IMR-90 (cell line): ENCODE measurements around the gene ECPAS. TPM values are rescaled to one million over a fixed set of nuclear protein-coding genes. Genes with fewer than 3 reads are reported as not detected.

ENCODE experiments used
- ATAC-seq: fragments of 200-7000 bp; cut with Tn5 transposase; 2 replicates; pipeline ENCODE4 v1.9.1; 2020; ENCODE audit warnings: low read depth, mild to moderate bottlenecking, moderate library complexity
- BruUV-seq: library from RNA; stranded (reverse); fragments of 400-500 nt; replicated peaks from 2 replicates; lab custom pipeline; 2021; lab: Mats Ljungman, UMichigan
- CTCF ChIA-PET: fragments of 300-600 bp; formaldehyde crosslinking; extraction: SDS; loops from one replicate; lab custom pipeline; 2021; ENCODE audit warnings: antibody characterized with exemption; lab: Yijun Ruan, JAX
- POLR2A ChIA-PET: fragments of 300-600 bp; sonication (Branson Sonifier 250); formaldehyde crosslinking; loops from one replicate; lab custom pipeline; 2022; ENCODE audit warnings: antibody characterized with exemption; ENCODE audit not compliant: unreplicated experiment; lab: Charles Lee
- DNase-seq: peaks from one replicate; pipeline ENCODE4 v3.0.0; 2013
- H2AFZ ChIP-seq: replicated peaks from 2 replicates; pipeline ENCODE3; 2013; ENCODE audit warnings: low read length, mild to moderate bottlenecking; ENCODE audit not compliant: poor library complexity
- H2AK5ac ChIP-seq: 2 replicates; pipeline ENCODE4 v1.6.1; 2013; ENCODE audit warnings: low read depth, low read length, inconsistent platforms
- H2AK9ac ChIP-seq: replicated peaks from 2 replicates; pipeline ENCODE3; 2013; ENCODE audit warnings: mild to moderate bottlenecking, low read depth, low read length, moderate library complexity; ENCODE audit not compliant: poor library complexity
- H2BK120ac ChIP-seq: 2 replicates; pipeline ENCODE4 v1.6.1; 2013; ENCODE audit warnings: low read depth, low read length, inconsistent platforms
- H2BK15ac ChIP-seq: 3 replicates; pipeline ENCODE4 v1.6.1; 2013; ENCODE audit warnings: low read depth, low read length, inconsistent platforms
- H2BK20ac ChIP-seq: 2 replicates; pipeline ENCODE4 v1.6.1; 2013; ENCODE audit warnings: low read depth, mild to moderate bottlenecking, inconsistent platforms, low read length, moderate library complexity
- H2BK5ac ChIP-seq: 2 replicates; pipeline ENCODE4 v1.6.1; 2013; ENCODE audit warnings: mild to moderate bottlenecking, low read depth, low read length, inconsistent platforms; ENCODE audit not compliant: poor library complexity, severe bottlenecking
- H3K14ac ChIP-seq: replicated peaks from 2 replicates; pipeline ENCODE4 v1.6.1; 2013; ENCODE audit warnings: low read depth, low read length, inconsistent platforms
- H3K18ac ChIP-seq: 2 replicates; pipeline ENCODE4 v1.6.1; 2013; ENCODE audit warnings: low read depth, low read length, control low read depth
- H3K23ac ChIP-seq: 2 replicates; pipeline ENCODE4 v1.6.1; 2013; ENCODE audit warnings: low read depth, low read length, inconsistent platforms
- H3K27ac ChIP-seq: 2 replicates; pipeline ENCODE4 v1.5.1; 2013; ENCODE audit warnings: mild to moderate bottlenecking, control low read depth, low read length; ENCODE audit not compliant: insufficient read depth
- H3K27me3 ChIP-seq: 2 replicates; pipeline ENCODE4 v1.6.1; 2013; ENCODE audit warnings: low read length; ENCODE audit not compliant: control insufficient read depth, insufficient read depth
- H3K36me3 ChIP-seq: 2 replicates; pipeline ENCODE4 v1.6.1; 2013; ENCODE audit warnings: low read length, mixed read lengths; ENCODE audit not compliant: control insufficient read depth, insufficient read depth
- H3K4ac ChIP-seq: 2 replicates; pipeline ENCODE4 v1.6.1; 2013; ENCODE audit warnings: low read depth, low read length, inconsistent platforms
- H3K4me1 ChIP-seq: 2 replicates; pipeline ENCODE4 v1.6.1; 2013; ENCODE audit warnings: low read length, mixed read lengths; ENCODE audit not compliant: control insufficient read depth, insufficient read depth
- H3K4me2 ChIP-seq: 2 replicates; pipeline ENCODE4 v1.6.1; 2013; ENCODE audit warnings: low read depth, mild to moderate bottlenecking, control low read depth, low read length, moderate library complexity
- H3K4me3 ChIP-seq: 2 replicates; pipeline ENCODE4 v1.5.1; 2013; ENCODE audit warnings: low read depth, mild to moderate bottlenecking, control low read depth, low read length, moderate library complexity; ENCODE audit not compliant: insufficient read depth
- H3K56ac ChIP-seq: 2 replicates; pipeline ENCODE4 v1.6.1; 2013; ENCODE audit warnings: low read length, inconsistent platforms; ENCODE audit not compliant: insufficient read depth; ENCODE audit errors: extremely low read depth
- H3K79me1 ChIP-seq, 2 experiments: 2 replicates each; pipeline ENCODE4 v1.6.1; 2013; ENCODE audit warnings: low read length in 2 of 2, inconsistent platforms in 1 of 2, low read depth in 1 of 2
- H3K9ac ChIP-seq: 2 replicates; pipeline ENCODE4 v1.6.1; 2013; ENCODE audit warnings: low read depth, low read length, control low read depth
- H3K9me1 ChIP-seq: 2 replicates; pipeline ENCODE4 v1.6.1; 2013; ENCODE audit warnings: low read length, inconsistent platforms; ENCODE audit not compliant: insufficient read depth
- H3K9me3 ChIP-seq: 2 replicates; pipeline ENCODE4 v1.6.1; 2013; ENCODE audit warnings: low read length; ENCODE audit not compliant: control insufficient read depth, insufficient read depth
- H4K20me1 ChIP-seq: 2 replicates; pipeline ENCODE4 v1.6.1; 2013; ENCODE audit warnings: low read length, inconsistent platforms; ENCODE audit not compliant: insufficient read depth
- H4K5ac ChIP-seq: 2 replicates; pipeline ENCODE4 v1.6.1; 2013; ENCODE audit warnings: mild to moderate bottlenecking, low read depth, low read length, control low read depth
- H4K8ac ChIP-seq, 2 experiments: 2 replicates each; pipeline ENCODE4 v1.6.1; 2013; ENCODE audit warnings: low read depth in 2 of 2, low read length in 2 of 2, control low read depth in 1 of 2, inconsistent platforms in 1 of 2
- H4K91ac ChIP-seq: 2 replicates; pipeline ENCODE4 v1.6.1; 2013; ENCODE audit warnings: low read depth, low read length, inconsistent platforms; ENCODE audit not compliant: insufficient read depth
- BHLHE40 ChIP-seq: fragments of 150-350 bp; IDR thresholded peaks from 2 replicates; pipeline ENCODE4 v1.6.1; 2016; ENCODE audit warnings: mild to moderate bottlenecking, low read depth, low read length
- CEBPB ChIP-seq: IDR thresholded peaks from 2 replicates; pipeline ENCODE4 v1.6.1; 2012; ENCODE audit warnings: low read depth, low read length, improper control_type of control experiment
- CHD1 ChIP-seq: IDR thresholded peaks from 2 replicates; pipeline ENCODE4 v1.6.1; 2012; ENCODE audit warnings: low read depth, low read length, improper control_type of control experiment
- FOS ChIP-seq: fragments of 150-350 bp; IDR thresholded peaks from 2 replicates; pipeline ENCODE4 v1.6.1; 2016; ENCODE audit warnings: low read depth, low read length
- MAFK ChIP-seq: IDR thresholded peaks from 2 replicates; pipeline ENCODE4 v1.6.1; 2012; ENCODE audit warnings: low read depth, low read length, improper control_type of control experiment
- MAZ ChIP-seq: IDR thresholded peaks from 2 replicates; pipeline ENCODE4 v1.6.1; 2012; ENCODE audit warnings: low read depth, mild to moderate bottlenecking, low read length, improper control_type of control experiment, moderate library complexity, borderline replicate concordance
- MXI1 ChIP-seq: IDR thresholded peaks from 2 replicates; pipeline ENCODE4 v1.6.1; 2012; ENCODE audit warnings: low read depth, mild to moderate bottlenecking, low read length, moderate library complexity, borderline replicate concordance
- NFE2L2 ChIP-seq: fragments of 150-350 bp; IDR thresholded peaks from 2 replicates; pipeline ENCODE4 v1.6.1; 2016; ENCODE audit warnings: low read depth, mild to moderate bottlenecking, low read length
- POLR2A ChIP-seq: IDR thresholded peaks from 2 replicates; pipeline ENCODE4 v1.6.1; 2012; ENCODE audit warnings: mild to moderate bottlenecking, low read depth, low read length
- RAD21 ChIP-seq: IDR thresholded peaks from 2 replicates; pipeline ENCODE4 v1.6.1; 2012; ENCODE audit warnings: low read length, improper control_type of control experiment
- RCOR1 ChIP-seq: IDR thresholded peaks from 2 replicates; pipeline ENCODE4 v1.6.1; 2012; ENCODE audit warnings: mild to moderate bottlenecking, low read length, improper control_type of control experiment; ENCODE audit not compliant: insufficient replicate concordance
- RFX5 ChIP-seq: IDR thresholded peaks from 2 replicates; pipeline ENCODE4 v1.8.0; 2012; ENCODE audit warnings: low read depth, mild to moderate bottlenecking, low read length, moderate library complexity
- SMC3 ChIP-seq: fragments of 150-350 bp; IDR thresholded peaks from 2 replicates; pipeline ENCODE4 v1.6.1; 2016; ENCODE audit warnings: low read depth, mild to moderate bottlenecking, antibody characterized with exemption, low read length, moderate library complexity
- WGBS, 2 experiments: methylation state at CpG; one replicate each; pipeline versions ENCODE4 v1.1.5 to v1.1.7; 2013; ENCODE audit warnings: missing lambda C conversion rate in 2 of 2; ENCODE audit not compliant: insufficient read length in 1 of 2; ENCODE audit errors: extremely low coverage in 2 of 2; 5-methylcytosine and 5-hydroxymethylcytosine counted together
- dilution Hi-C: fragments of 300-500 bp; cut with HindIII; formaldehyde crosslinking; loops from one replicate; pipeline ENCODE4 v1.14.3; 2018; ENCODE audit warnings: low sequenced_read_pairs; ENCODE audit not compliant: unreplicated experiment
- in situ Hi-C: fragments of 300-500 bp; cut with MboI; formaldehyde crosslinking; loops from 3 replicates; pipeline ENCODE4 v1.14.3; 2019; ENCODE audit warnings: low sequenced_read_pairs, inconsistent platforms, mixed read lengths
- intact Hi-C: fragments of 100-400 bp; cut with micrococcal nuclease; formaldehyde crosslinking; loops from 2 replicates; pipeline ENCODE4 v1.10.0; 2022
- polyA plus RNA-seq, 3 experiments: library from polyadenylated mRNA; depleted of rRNA; stranded (reverse); fragments of >200 nt; gene quantifications; 2 replicates each; pipeline ENCODE4 v1.2.3, GENCODE V29; 2012; ENCODE audit warnings: low replicate concordance in 1 of 3
- total RNA-seq: library from RNA; depleted of rRNA; stranded (reverse); fragments of >200 nt; gene quantifications from 2 replicates; pipeline ENCODE4 v1.2.3, GENCODE V29; 2012
- TF ChIP-seq, protein P1 (sequence below): conservative IDR thresholded peaks from 2 replicates; pipeline ENCODE4 v1.5.1; 2012; ENCODE audit warnings: mild to moderate bottlenecking, low read depth, low read length, improper control_type of control experiment
- TF ChIP-seq, protein P2 (sequence below): fragments of 150-350 bp; IDR thresholded peaks from 2 replicates; pipeline ENCODE4 v1.6.1; 2017; ENCODE audit warnings: mild to moderate bottlenecking, antibody characterized with exemption, low read length, low read depth

Gene ECPAS
- total and polyA plus RNA-seq, 2 of the 4 experiments (the other 2 are of a cell fraction), result 20.1 to 54.8 TPM

GRCh38 chr9:111529787-111530186 is 45.6 kb upstream of the ECPAS start:
- ChIA-PET POLR2A (interaction anchor here (0.6 kb wide), 1 partner anchor 59 kb away, joined by 3 read pairs; no protein-coding TSS in a partner anchor), CTCF (interaction anchor here (1.4 kb wide), 1 partner anchor 13 kb away, joined by 3 read pairs; no protein-coding TSS in a partner anchor)
- intact Hi-C loops, result no loop called here
- H2AK9ac ChIP-seq, result no peak overlapping the region
- WGBS, 2 experiments, result no CpG with 5 or more reads among the region's 2 CpGs
- no peak for TF ChIP-seq NFE2L2
- TF ChIP-seq BHLHE40, result no peak
- no peak for TF ChIP-seq RFX5
- TF ChIP-seq MAZ, result no peak
- TF ChIP-seq, protein P1, sequence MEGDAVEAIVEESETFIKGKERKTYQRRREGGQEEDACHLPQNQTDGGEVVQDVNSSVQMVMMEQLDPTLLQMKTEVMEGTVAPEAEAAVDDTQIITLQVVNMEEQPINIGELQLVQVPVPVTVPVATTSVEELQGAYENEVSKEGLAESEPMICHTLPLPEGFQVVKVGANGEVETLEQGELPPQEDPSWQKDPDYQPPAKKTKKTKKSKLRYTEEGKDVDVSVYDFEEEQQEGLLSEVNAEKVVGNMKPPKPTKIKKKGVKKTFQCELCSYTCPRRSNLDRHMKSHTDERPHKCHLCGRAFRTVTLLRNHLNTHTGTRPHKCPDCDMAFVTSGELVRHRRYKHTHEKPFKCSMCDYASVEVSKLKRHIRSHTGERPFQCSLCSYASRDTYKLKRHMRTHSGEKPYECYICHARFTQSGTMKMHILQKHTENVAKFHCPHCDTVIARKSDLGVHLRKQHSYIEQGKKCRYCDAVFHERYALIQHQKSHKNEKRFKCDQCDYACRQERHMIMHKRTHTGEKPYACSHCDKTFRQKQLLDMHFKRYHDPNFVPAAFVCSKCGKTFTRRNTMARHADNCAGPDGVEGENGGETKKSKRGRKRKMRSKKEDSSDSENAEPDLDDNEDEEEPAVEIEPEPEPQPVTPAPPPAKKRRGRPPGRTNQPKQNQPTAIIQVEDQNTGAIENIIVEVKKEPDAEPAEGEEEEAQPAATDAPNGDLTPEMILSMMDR, result no peak
- TF ChIP-seq RAD21, result no peak
- TF ChIP-seq, protein P2, sequence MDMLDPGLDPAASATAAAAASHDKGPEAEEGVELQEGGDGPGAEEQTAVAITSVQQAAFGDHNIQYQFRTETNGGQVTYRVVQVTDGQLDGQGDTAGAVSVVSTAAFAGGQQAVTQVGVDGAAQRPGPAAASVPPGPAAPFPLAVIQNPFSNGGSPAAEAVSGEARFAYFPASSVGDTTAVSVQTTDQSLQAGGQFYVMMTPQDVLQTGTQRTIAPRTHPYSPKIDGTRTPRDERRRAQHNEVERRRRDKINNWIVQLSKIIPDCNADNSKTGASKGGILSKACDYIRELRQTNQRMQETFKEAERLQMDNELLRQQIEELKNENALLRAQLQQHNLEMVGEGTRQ, result no peak
- no peak for TF ChIP-seq RCOR1
- no peak for TF ChIP-seq MAFK
- no peak for TF ChIP-seq FOS
- TF ChIP-seq SMC3, result no peak
- no peak for TF ChIP-seq POLR2A
- TF ChIP-seq CEBPB, result no peak
- no peak for TF ChIP-seq CHD1
- no peak for TF ChIP-seq MXI1
- no peak overlapping the region for H2BK20ac ChIP-seq
- in situ Hi-C loops, result no loop called here
- no peak overlapping the region for H4K8ac ChIP-seq
- no TSS peak for BruUV-seq
- no peak overlapping the region for H3K23ac ChIP-seq
- H4K5ac ChIP-seq, result no peak overlapping the region
- no peaks in the 10 kb centered on the region for H3K9me1 ChIP-seq
- no peak overlapping the region for H3K4ac ChIP-seq
- no peak overlapping the region for H3K56ac ChIP-seq
- H2BK15ac ChIP-seq, result no peak overlapping the region
- no peak overlapping the region for H3K27ac ChIP-seq
- no peak overlapping the region for H3K9ac ChIP-seq
- dilution Hi-C loops, result no loop called here
- H3K18ac ChIP-seq, result no peak overlapping the region
- no peak overlapping the region for H4K91ac ChIP-seq
- H3K4me2 ChIP-seq, result no peak overlapping the region
- no peak overlapping the region for H2BK5ac ChIP-seq
- peaks cover 4% of the 10 kb centered on the region for H3K4me1 ChIP-seq
- H3K36me3 ChIP-seq, result no peaks in the 10 kb centered on the region
- H3K9me3 ChIP-seq, result peaks cover 9% of the 10 kb centered on the region
- no peak for ATAC-seq
- no peaks in the 10 kb centered on the region for H4K20me1 ChIP-seq
- no peak overlapping the region for H3K14ac ChIP-seq
- H2AK5ac ChIP-seq, result no peak overlapping the region
- DNase-seq, result no peak
- peaks cover 0 to 6% of the 10 kb centered on the region in 2 experiments; a peak in 1 of 4 replicates for H3K79me1 ChIP-seq
- no peak overlapping the region for H2AFZ ChIP-seq
- no peak overlapping the region for H3K4me3 ChIP-seq
- no peak overlapping the region for H2BK120ac ChIP-seq
- H3K27me3 ChIP-seq, result no peaks in the 10 kb centered on the region
